NT2/D1 (cell line): ENCODE data around the gene LDLRAD2.

Experiments used
- SUZ12 ChIP-seq: IDR thresholded peaks from 2 replicates; pipeline ENCODE4 v1.6.1; 2011; ENCODE audit not compliant: insufficient read length, insufficient read depth; ENCODE audit errors: extremely low read depth
- YY1 ChIP-seq: IDR thresholded peaks from 2 replicates; pipeline ENCODE4 v1.6.1; 2011; ENCODE audit not compliant: insufficient read length, insufficient read depth
- ZNF274 ChIP-seq: IDR thresholded peaks from 2 replicates; pipeline ENCODE4 v1.6.1; 2011; ENCODE audit warnings: mild to moderate bottlenecking, low read depth, low read length

- TF ChIP-seq YY1 (no peak), ZNF274 (no peak), SUZ12 (no peak)
Observed at GRCh38 chr1:21822349-21822748, 10.3 kb downstream of the LDLRAD2 start.
